Right lobe of liver (tissue), 6 donors: Measurements from ENCODE around the gene DYSF. TPM values are rescaled to one million over a fixed set of nuclear protein-coding genes. Genes with fewer than 3 reads are reported as not detected.
"Not testable (repeated sequence)": the region's sequence is repeated elsewhere in the genome, so short reads cannot be mapped to it uniquely, and the experiment has no call there.

Experiments used
- ATAC-seq, 4 donors: fragments of 200-7000 bp; cut with Tn5 transposase; one replicate each; pipeline ENCODE4 v1.9.1; 2020; ENCODE audit warnings: mild to moderate bottlenecking in 4 of 4, moderate library complexity in 4 of 4
- DNase-seq, 3 donors: peaks; one replicate each; pipeline ENCODE4 v3.0.0-alpha.2; 2020
- H3K27ac ChIP-seq, 3 donors: fragments of 200-600 bp; one replicate each; pipeline ENCODE4 v1.8.0; 2022
- H3K27me3 ChIP-seq, 2 donors: fragments of 200-600 bp; one replicate each; pipeline ENCODE4 v1.8.0; 2022
- H3K36me3 ChIP-seq, 4 donors: fragments of 200-600 bp; sonication (generic) in 1 of 4; one replicate each; pipeline versions ENCODE4 v1.5.1 to v1.8.0; 2017 to 2022; ENCODE audit warnings: control low read depth in 1 of 4
- H3K4me1 ChIP-seq, 4 donors: fragments of 200-600 bp; sonication (generic) in 1 of 4; one replicate each; pipeline versions ENCODE4 v1.5.1 to v1.8.0; 2017 to 2022; ENCODE audit warnings: control low read depth in 1 of 4
- H3K4me3 ChIP-seq, 3 donors: fragments of 200-600 bp; one replicate each; pipeline ENCODE4 v1.8.0; 2022
- H3K9me3 ChIP-seq, 4 donors: fragments of 200-600 bp; sonication (generic) in 1 of 4; one replicate each; pipeline versions ENCODE4 v1.5.1 to v1.8.0; 2017 to 2022; ENCODE audit warnings: control low read depth in 1 of 4
- POLR2A ChIP-seq: fragments of 450-650 bp; IDR thresholded peaks from one replicate; pipeline ENCODE4 v1.6.1; 2017; ENCODE audit warnings: antibody characterized with exemption, mild to moderate bottlenecking
- WGBS: methylation state at CpG from one replicate; pipeline ENCODE4 v1.1.6; 2018; ENCODE audit warnings: low coverage, low lambda C conversion rate; ENCODE audit not compliant: insufficient coverage; ENCODE audit errors: missing lambda C conversion rate; 5-methylcytosine and 5-hydroxymethylcytosine counted together
- intact Hi-C, 2 donors: fragments of 100-400 bp; cut with DNase I; formaldehyde crosslinking; loops; one replicate each; pipeline versions ENCODE4 v1.11.2 to v1.14.1; 2022
- total RNA-seq, 6 experiments: library from RNA; depleted of rRNA in 2 of 6; stranded (reverse); fragments of >200 nt in 2 of 6; fragmentation: NEBNext Ultra II Directional in 3 of 6; extraction: Animal tissue kit (Norgen Biotek cat#: 25700) in 3 of 6; gene quantifications; one replicate each; pipeline versions ENCODE4 v1.1.0 to v1.2.4, GENCODE V29; 2016 to 2023
- TF ChIP-seq, protein P1 (sequence below), 4 donors: fragments of 200-600 bp in 3 of 4; fragments of 450-650 bp in 1 of 4; IDR thresholded peaks; one replicate each; pipeline versions ENCODE4 v1.5.1 to v1.8.0; 2016 to 2022; ENCODE audit warnings: antibody characterized with exemption in 4 of 4, mild to moderate bottlenecking in 2 of 4
- donor health status: DM: no; HTN: yes; CAD: no.
- donor health status: DM: no; HTN: no; CAD: no.
- donor health status: DM: no; HTN: no; CAD: no.
- donor health status: DM: no; HTN: yes; CAD: no.
- donor health status: DM: no; HTN: yes; CAD: no.

DYSF gene
- total RNA-seq, 6 experiments from 2014 or later: 21.8 to 55.0 (median 32.9) TPM

- no peak for ATAC-seq
- no peaks in the 10 kb centered on the region for H3K4me1 ChIP-seq
- H3K27ac ChIP-seq: no peak overlapping the region
- no peak overlapping the region for H3K4me3 ChIP-seq
- H3K36me3 ChIP-seq: no peaks in the 10 kb centered on the region
- 80% methylated on average over 1 of the region's 1 CpG for WGBS
- TF ChIP-seq POLR2A: no peak
- TF ChIP-seq, protein P1, sequence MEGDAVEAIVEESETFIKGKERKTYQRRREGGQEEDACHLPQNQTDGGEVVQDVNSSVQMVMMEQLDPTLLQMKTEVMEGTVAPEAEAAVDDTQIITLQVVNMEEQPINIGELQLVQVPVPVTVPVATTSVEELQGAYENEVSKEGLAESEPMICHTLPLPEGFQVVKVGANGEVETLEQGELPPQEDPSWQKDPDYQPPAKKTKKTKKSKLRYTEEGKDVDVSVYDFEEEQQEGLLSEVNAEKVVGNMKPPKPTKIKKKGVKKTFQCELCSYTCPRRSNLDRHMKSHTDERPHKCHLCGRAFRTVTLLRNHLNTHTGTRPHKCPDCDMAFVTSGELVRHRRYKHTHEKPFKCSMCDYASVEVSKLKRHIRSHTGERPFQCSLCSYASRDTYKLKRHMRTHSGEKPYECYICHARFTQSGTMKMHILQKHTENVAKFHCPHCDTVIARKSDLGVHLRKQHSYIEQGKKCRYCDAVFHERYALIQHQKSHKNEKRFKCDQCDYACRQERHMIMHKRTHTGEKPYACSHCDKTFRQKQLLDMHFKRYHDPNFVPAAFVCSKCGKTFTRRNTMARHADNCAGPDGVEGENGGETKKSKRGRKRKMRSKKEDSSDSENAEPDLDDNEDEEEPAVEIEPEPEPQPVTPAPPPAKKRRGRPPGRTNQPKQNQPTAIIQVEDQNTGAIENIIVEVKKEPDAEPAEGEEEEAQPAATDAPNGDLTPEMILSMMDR (IDR thresholded peaks at IDR 0.05): no peak
- no peaks in the 10 kb centered on the region for H3K27me3 ChIP-seq
- no peaks in the 10 kb centered on the region for H3K9me3 ChIP-seq
- intact Hi-C loops: no loop called here
- no peak for DNase-seq
Measured at GRCh38 chr2:71647356-71647755, 194.0 kb downstream of the DYSF start.

DNA sequence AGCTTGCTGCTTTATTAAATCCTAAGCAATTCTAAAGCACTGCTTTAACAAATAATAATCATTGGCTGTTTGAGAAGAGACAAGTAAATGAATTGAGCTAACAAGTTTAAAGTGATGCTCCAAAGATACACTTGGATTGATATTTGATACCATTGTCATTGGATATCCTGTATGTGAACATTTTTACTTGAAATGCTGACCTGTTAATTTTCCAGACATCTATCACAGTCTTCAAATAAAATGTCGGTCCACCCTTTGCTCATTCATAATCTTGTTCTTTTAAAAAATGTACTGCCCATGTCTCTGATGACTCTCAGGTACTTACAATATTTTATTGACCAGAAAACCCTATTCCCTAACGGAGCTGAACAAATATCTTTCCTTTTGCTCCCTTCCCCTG lies 202.1 kb downstream of the DYSF start:
- no peak for DNase-seq
- ATAC-seq: no peak
- peaks cover 0 to 5% (median 0%) of the 10 kb centered on the region in 4 donors for H3K9me3 ChIP-seq
- no peaks in the 10 kb centered on the region for H3K27me3 ChIP-seq
- no peak overlapping the region for H3K4me3 ChIP-seq
- intact Hi-C loops: no loop called here
- no peak for TF ChIP-seq POLR2A
- TF ChIP-seq, protein P1 (IDR thresholded peaks at IDR 0.05): no peak
- 52% methylated on average over 2 of the region's 2 CpGs for WGBS
- H3K36me3 ChIP-seq: no peaks in the 10 kb centered on the region
- H3K27ac ChIP-seq: no peak overlapping the region
- H3K4me1 ChIP-seq: no peaks in the 10 kb centered on the region

GRCh38 chr2:71658256-71658655 lies 204.9 kb downstream of the DYSF start:
- H3K4me1 ChIP-seq, H3K9me3 ChIP-seq, H3K27me3 ChIP-seq, intact Hi-C loops, H3K27ac ChIP-seq, ATAC-seq, DNase-seq, H3K4me3 ChIP-seq, H3K36me3 ChIP-seq: not testable (repeated sequence)
- 57% methylated on average over 2 of the region's 2 CpGs for WGBS

- 82% methylated on average over 3 of the region's 3 CpGs for WGBS
- DNase-seq (no peak), ATAC-seq (no peak)
- intact Hi-C loops: no loop called here
- TF ChIP-seq, protein P1 (IDR thresholded peaks at IDR 0.05): no peak
- no peak for TF ChIP-seq POLR2A
- Histone ChIP-seq H3K4me1 (no peaks in the 10 kb centered on the region), H3K27me3 (no peaks in the 10 kb centered on the region), H3K27ac (no peak overlapping the region), H3K4me3 (no peak overlapping the region), H3K9me3 (peaks cover 0 to 5% (median 0%) of the 10 kb centered on the region in 4 donors), H3K36me3 (no peaks in the 10 kb centered on the region)
Measured at GRCh38 chr2:71658771-71659170, 205.4 kb downstream of the DYSF start.

DNA sequence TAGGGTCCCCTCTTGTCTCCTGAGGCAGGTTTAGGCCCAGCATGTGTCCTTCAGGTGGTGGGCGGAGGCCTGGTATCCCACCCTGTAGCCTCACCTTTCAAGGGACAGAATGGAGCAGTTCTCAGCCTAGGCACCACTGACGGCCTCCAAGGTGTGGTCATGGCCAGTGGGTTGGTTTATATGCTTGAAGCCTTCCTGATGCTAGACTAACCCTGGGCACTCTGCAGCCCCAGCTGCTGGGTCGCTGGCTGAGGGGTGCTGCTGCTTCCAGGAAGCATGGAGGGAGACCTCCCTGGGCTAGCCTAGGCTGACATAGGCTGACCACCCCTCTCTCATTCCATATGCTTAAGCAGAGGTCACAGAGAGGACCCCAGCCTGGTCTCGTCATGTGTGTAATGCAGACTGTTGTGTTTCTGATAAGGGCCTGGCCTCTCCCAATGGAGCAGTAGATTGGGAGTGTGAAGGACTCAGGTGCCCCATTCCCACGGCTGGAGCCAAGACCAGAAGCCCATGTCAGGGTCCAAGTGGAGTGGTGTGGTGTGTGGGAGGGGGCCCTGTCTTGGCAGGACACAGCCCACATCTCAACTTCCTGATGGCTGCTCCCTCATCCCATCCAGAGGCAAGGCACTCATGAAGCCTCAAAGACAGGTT lies 206.6 kb downstream of the DYSF start:
- no peak for TF ChIP-seq POLR2A
- TF ChIP-seq, protein P1 (IDR thresholded peaks at IDR 0.05): no peak
- DNase-seq: no peak
- peak in 1 of 4 donors; percentile 16 for ATAC-seq
- WGBS: 0% methylated on average over 1 of the region's 5 CpGs
- Histone ChIP-seq H3K27me3 (no peaks in the 10 kb centered on the region), H3K9me3 (peaks cover 0 to 5% (median 0%) of the 10 kb centered on the region in 4 donors), H3K27ac (no peak overlapping the region), H3K36me3 (no peaks in the 10 kb centered on the region), H3K4me3 (no peak overlapping the region), H3K4me1 (no peaks in the 10 kb centered on the region)
- intact Hi-C loops: no loop called here
